Measurements from ENCODE around the gene NBEAL1. TPM values are rescaled to one million over a fixed set of nuclear protein-coding genes. Genes with fewer than 3 reads are reported as not detected.

NBEAL1 gene
- total RNA-seq, 1 experiment from 2014 or later = 17.0 TPM

GRCh38 chr2:203246646-203247045, 232.0 kb downstream of the NBEAL1 start:
- Histone ChIP-seq H3K9ac (ENCODE audit: low read length) (no peak overlapping the region), H3K4me1 (ENCODE audit: control insufficient read depth in 1 of 2, insufficient read depth in 2 of 2, low read length in 2 of 2) (no peaks in the 10 kb centered on the region), H4K20me1 (ENCODE audit: insufficient read depth) (no peaks in the 10 kb centered on the region), H3K9me2 (ENCODE audit: insufficient read depth) (no peaks in the 10 kb centered on the region), H3K4me2 (ENCODE audit: low read length) (no peak overlapping the region), H3K36me3 (ENCODE audit: control insufficient read depth in 1 of 2, insufficient read depth in 2 of 2, low read length in 2 of 2) (0 out of 4 replicates have a peak, but pooled peaks cover 0 to 2% of the 10 kb centered on the region in 2 experiments), H3K4me3 (replicated peaks in 1 of 2; ENCODE audit: low read depth in 1 of 2, low read length in 2 of 2) (no peak overlapping the region), H3K9me3 (ENCODE audit: control insufficient read depth in 1 of 2, insufficient read depth in 1 of 2, low read depth in 1 of 2, low read length in 2 of 2) (no peaks in the 10 kb centered on the region), H3K27ac (ENCODE audit: low read depth, low read length) (no peak overlapping the region), H2AFZ (ENCODE audit: low read depth, low read length, poor library complexity, severe bottlenecking) (no peak overlapping the region), H3K27me3 (ENCODE audit: insufficient read depth, low read length) (no peaks in the 10 kb centered on the region), H3K79me2 (ENCODE audit: insufficient read depth, low read length) (peaks cover 8% of the 10 kb centered on the region; the same call in 1 of the 2 replicates)
- BruUV-seq (replicated peaks) = no TSS peak
- ChIA-PET RAD21 (ENCODE audit: low non-redundant PET in 1 of 2, low total read pairs in 2 of 2, uncharacterized antibody in 2 of 2, unreplicated experiment in 2 of 2) (no interaction called here), POLR2A (no interaction called here), CTCF (no interaction called here)
- ATAC-seq = no peak
- intact Hi-C loops (cut with micrococcal nuclease) = no loop called here
- no peak for DNase-seq (ENCODE audit: low read depth, low spot score)
- TF ChIP-seq ZNF274 (IDR thresholded peaks at IDR 0.05; ENCODE audit: low read depth, low read length) (no peak), SP1 (IDR thresholded peaks at IDR 0.05; ENCODE audit: low read depth) (no peak), EGR1 (IDR thresholded peaks at IDR 0.05; ENCODE audit: low read depth) (no peak), YY1 (IDR thresholded peaks at IDR 0.05; ENCODE audit: extremely low read depth, insufficient replicate concordance, low read depth, low read length) (no peak), ZBTB33 (IDR thresholded peaks at IDR 0.05; ENCODE audit: extremely low read depth, insufficient replicate concordance, low read length) (no peak), MAX (IDR thresholded peaks at IDR 0.05) (no peak), ATF3 (IDR thresholded peaks at IDR 0.05) (no peak), POLR2AphosphoS5 (IDR thresholded peaks at IDR 0.05; ENCODE audit: low read depth, low read length) (no peak), CEBPB (IDR thresholded peaks at IDR 0.05; ENCODE audit: low read depth) (no peak), CBX3 (IDR thresholded peaks at IDR 0.05; ENCODE audit: low read depth) (no peak), ZFX (IDR thresholded peaks at IDR 0.05) (no peak), EZH2 (IDR thresholded peaks at IDR 0.05) (no peak), CTCF (IDR thresholded peaks at IDR 0.05 in 2 of 3, conservative IDR thresholded peaks at IDR 0.05 in 1 of 3; ENCODE audit: borderline replicate concordance in 1 of 3, insufficient read depth in 1 of 3, low read depth in 2 of 3, low read length in 2 of 3) (no peak), REST (IDR thresholded peaks at IDR 0.05; ENCODE audit: low read depth) (no peak), FOSL1 (IDR thresholded peaks at IDR 0.05; ENCODE audit: low read depth) (no peak)

Data from HCT116 (cell line).